D721Med (cell line): Measurements from ENCODE around the gene TFCP2L1.

ENCODE experiments used
- DNase-seq: peaks from one replicate; pipeline ENCODE4 v3.0.0; 2011; ENCODE audit warnings: low spot score; ENCODE audit not compliant: insufficient read length
- FAIRE-seq: peaks from 2 replicates; lab custom pipeline; 2011; peaks lifted over from hg19 to GRCh38; lab: Jason Lieb, UNC
- CTCF ChIP-seq: IDR thresholded peaks from 2 replicates; pipeline ENCODE4 v1.5.1; 2012; ENCODE audit warnings: mild to moderate bottlenecking, control low read depth; ENCODE audit not compliant: insufficient read depth; ENCODE audit errors: missing control alignments

TFCP2L1 gene

GRCh38 chr2:121184248-121184862 is 100.6 kb downstream of the TFCP2L1 start:
- no peak for DNase-seq
- TF ChIP-seq CTCF = no peak
- no peak for FAIRE-seq

- FAIRE-seq = no peak
These were observed 102.5 kb downstream of the TFCP2L1 start for GRCh38 chr2:121182520-121182919.

GRCh38 chr2:121179467-121179866 is 105.5 kb downstream of the TFCP2L1 start:
- DNase-seq (no peak), FAIRE-seq (no peak)
- TF ChIP-seq CTCF = no peak

More at GRCh38 chr2:121182520-121182919, 102.5 kb downstream of the TFCP2L1 start:
- no peak for TF ChIP-seq CTCF
- DNase-seq = no peak

- FAIRE-seq = no peak
- TF ChIP-seq CTCF = no peak
These were observed 106.3 kb downstream of the TFCP2L1 start for GRCh38 chr2:121178730-121179129.

GRCh38 chr2:121177896-121178295 is 107.1 kb downstream of the TFCP2L1 start:
- no peak for TF ChIP-seq CTCF
- no peak for FAIRE-seq
- DNase-seq = no peak

More at GRCh38 chr2:121178730-121179129, 106.3 kb downstream of the TFCP2L1 start:
- no peak for DNase-seq

GRCh38 chr2:121175326-121175725 is 109.7 kb downstream of the TFCP2L1 start:
- no peak for TF ChIP-seq CTCF
- FAIRE-seq = no peak
- no peak for DNase-seq

GRCh38 chr2:121173806-121174205 is 111.2 kb downstream of the TFCP2L1 start:
- DNase-seq (no peak), FAIRE-seq (no peak)
- no peak for TF ChIP-seq CTCF
